Measurements from ENCODE around the gene FBXL13.

DNA sequence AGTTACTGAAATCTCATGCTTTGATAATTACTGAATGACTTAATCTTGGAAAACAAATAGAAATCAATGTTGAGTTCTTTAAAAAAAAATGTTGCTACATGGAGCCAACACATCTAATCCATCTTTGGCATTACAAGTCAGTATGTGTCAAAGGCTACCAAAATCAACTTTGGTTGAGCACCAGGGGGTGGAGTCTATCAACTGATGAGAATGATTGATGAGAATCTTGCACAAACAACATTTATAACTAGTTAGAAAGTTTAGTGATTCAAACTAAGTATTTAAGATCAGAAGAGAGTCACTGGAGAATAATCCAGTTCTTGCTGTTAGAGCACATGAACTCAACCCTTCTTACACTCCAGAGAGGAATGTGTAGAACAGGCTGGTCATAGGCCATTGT, 232.3 kb downstream of the FBXL13 start:
- TF ChIP-seq, protein P1, sequence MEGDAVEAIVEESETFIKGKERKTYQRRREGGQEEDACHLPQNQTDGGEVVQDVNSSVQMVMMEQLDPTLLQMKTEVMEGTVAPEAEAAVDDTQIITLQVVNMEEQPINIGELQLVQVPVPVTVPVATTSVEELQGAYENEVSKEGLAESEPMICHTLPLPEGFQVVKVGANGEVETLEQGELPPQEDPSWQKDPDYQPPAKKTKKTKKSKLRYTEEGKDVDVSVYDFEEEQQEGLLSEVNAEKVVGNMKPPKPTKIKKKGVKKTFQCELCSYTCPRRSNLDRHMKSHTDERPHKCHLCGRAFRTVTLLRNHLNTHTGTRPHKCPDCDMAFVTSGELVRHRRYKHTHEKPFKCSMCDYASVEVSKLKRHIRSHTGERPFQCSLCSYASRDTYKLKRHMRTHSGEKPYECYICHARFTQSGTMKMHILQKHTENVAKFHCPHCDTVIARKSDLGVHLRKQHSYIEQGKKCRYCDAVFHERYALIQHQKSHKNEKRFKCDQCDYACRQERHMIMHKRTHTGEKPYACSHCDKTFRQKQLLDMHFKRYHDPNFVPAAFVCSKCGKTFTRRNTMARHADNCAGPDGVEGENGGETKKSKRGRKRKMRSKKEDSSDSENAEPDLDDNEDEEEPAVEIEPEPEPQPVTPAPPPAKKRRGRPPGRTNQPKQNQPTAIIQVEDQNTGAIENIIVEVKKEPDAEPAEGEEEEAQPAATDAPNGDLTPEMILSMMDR (IDR thresholded peaks at IDR 0.05), result no peak
- TF ChIP-seq POLR2A (IDR thresholded peaks at IDR 0.05), result peak in 1 of 3 donors; percentile 2
